ENCODE data around the gene KIF25. TPM values are rescaled to one million over a fixed set of nuclear protein-coding genes. Genes with fewer than 3 reads are reported as not detected.

KIF25 gene
- total and polyA plus RNA-seq, 4 donors: 0.05 TPM; not detected in 3

DNA sequence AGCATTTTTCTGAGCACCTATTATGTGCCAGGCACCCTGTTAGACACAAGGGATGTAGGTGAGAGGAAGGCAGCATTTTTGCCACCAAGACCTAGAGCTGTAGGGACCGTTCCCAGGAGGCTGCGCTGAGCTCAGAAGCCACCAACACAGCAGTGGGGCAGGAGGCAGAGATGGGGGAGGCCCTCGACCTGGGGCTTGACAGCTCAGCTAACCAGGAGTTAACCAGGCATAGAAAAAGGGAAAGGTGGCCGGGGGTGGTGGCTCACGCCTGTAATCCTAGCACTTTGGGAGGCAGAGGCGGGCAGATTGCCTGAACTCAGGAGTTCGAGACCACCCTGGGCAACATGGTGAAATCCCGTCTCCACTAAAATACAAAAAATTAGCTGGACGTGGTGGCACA, 29.5 kb downstream of the KIF25 start:
- Histone ChIP-seq H3K4me3 (ENCODE audit: low read depth in 1 of 3, low read length in 3 of 3) (no peak overlapping the region), H3K9me3 (ENCODE audit: control insufficient read depth in 4 of 4, low read length in 3 of 4) (no peaks in the 10 kb centered on the region), H3K9ac (ENCODE audit: low read depth in 1 of 2, low read length in 2 of 2) (no peak overlapping the region), H3K27ac (ENCODE audit: low read depth in 1 of 2, low read length in 2 of 2) (no peak overlapping the region), H3K4me1 (ENCODE audit: control insufficient read depth in 4 of 4, insufficient read depth in 4 of 4, low read length in 3 of 4) (peaks cover 3 to 14% (median 11%) of the 10 kb centered on the region in 4 donors), H3K36me3 (ENCODE audit: control insufficient read depth in 4 of 4, insufficient read depth in 3 of 4, low read depth in 1 of 4, low read length in 3 of 4) (no peaks in the 10 kb centered on the region), H3K27me3 (ENCODE audit: control insufficient read depth in 4 of 4, insufficient read depth in 4 of 4, low read length in 3 of 4) (no peaks in the 10 kb centered on the region)
- TF ChIP-seq ZBTB33 (IDR thresholded peaks at IDR 0.05): no peak
- TF ChIP-seq, protein P1, sequence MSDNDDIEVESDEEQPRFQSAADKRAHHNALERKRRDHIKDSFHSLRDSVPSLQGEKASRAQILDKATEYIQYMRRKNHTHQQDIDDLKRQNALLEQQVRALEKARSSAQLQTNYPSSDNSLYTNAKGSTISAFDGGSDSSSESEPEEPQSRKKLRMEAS (IDR thresholded peaks at IDR 0.05): no peak
- TF ChIP-seq GABPA (IDR thresholded peaks at IDR 0.05 in 1 of 2, conservative IDR thresholded peaks at IDR 0.05 in 1 of 2): no peak
- TF ChIP-seq RXRA (IDR thresholded peaks at IDR 0.05): no peak
- no peak for DNase-seq (ENCODE audit: low spot score)
- WGBS: 95% methylated on average over 9 of the region's 9 CpGs

DNA sequence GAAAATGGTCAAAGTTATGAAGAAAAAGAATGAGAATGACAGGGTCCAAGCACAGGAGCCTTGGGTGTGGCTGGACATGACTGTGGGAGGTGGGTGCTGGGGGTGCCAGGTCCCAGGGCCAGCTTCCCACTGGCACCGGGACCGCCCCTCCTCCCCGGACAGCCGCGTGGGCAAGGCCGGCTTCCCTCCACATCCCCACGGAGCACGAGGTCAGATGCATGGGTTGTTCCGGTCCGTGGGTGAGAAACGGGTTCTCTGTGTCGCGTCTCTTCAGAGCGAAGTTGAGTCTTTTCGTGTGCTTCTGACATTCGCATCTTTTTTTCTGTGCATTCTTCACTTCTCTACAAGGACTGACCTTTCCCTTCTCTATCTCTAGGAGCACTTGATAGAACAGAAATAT, 30.1 kb downstream of the KIF25 start:
- DNase-seq (ENCODE audit: low spot score): no peak
- WGBS: 97% methylated on average over 16 of the region's 16 CpGs
- no peak overlapping the region for H3K9ac ChIP-seq (ENCODE audit: low read depth in 1 of 2, low read length in 2 of 2)
- H3K27me3 ChIP-seq (ENCODE audit: control insufficient read depth in 4 of 4, insufficient read depth in 4 of 4, low read length in 3 of 4): no peaks in the 10 kb centered on the region
- TF ChIP-seq, protein P2, sequence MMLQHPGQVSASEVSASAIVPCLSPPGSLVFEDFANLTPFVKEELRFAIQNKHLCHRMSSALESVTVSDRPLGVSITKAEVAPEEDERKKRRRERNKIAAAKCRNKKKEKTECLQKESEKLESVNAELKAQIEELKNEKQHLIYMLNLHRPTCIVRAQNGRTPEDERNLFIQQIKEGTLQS (IDR thresholded peaks at IDR 0.05): no peak
- no peak for TF ChIP-seq JUND (IDR thresholded peaks at IDR 0.05)
- TF ChIP-seq RXRA (IDR thresholded peaks at IDR 0.05): no peak
- TF ChIP-seq HNF4A (conservative IDR thresholded peaks at IDR 0.05): no peak
- no peak for TF ChIP-seq FOXA1 (IDR thresholded peaks at IDR 0.05)
- TF ChIP-seq SP1 (IDR thresholded peaks at IDR 0.05): no peak
- TF ChIP-seq, protein P1 (IDR thresholded peaks at IDR 0.05): no peak
- TF ChIP-seq TAF1 (conservative IDR thresholded peaks at IDR 0.05): no peak
- no peak for TF ChIP-seq EGR1 (IDR thresholded peaks at IDR 0.05; ENCODE audit: low read depth in 2 of 2)
- no peak for TF ChIP-seq FOXA2 (IDR thresholded peaks at IDR 0.05)
- no peak for TF ChIP-seq RAD21 (IDR thresholded peaks at IDR 0.05)
- TF ChIP-seq, protein P3, sequence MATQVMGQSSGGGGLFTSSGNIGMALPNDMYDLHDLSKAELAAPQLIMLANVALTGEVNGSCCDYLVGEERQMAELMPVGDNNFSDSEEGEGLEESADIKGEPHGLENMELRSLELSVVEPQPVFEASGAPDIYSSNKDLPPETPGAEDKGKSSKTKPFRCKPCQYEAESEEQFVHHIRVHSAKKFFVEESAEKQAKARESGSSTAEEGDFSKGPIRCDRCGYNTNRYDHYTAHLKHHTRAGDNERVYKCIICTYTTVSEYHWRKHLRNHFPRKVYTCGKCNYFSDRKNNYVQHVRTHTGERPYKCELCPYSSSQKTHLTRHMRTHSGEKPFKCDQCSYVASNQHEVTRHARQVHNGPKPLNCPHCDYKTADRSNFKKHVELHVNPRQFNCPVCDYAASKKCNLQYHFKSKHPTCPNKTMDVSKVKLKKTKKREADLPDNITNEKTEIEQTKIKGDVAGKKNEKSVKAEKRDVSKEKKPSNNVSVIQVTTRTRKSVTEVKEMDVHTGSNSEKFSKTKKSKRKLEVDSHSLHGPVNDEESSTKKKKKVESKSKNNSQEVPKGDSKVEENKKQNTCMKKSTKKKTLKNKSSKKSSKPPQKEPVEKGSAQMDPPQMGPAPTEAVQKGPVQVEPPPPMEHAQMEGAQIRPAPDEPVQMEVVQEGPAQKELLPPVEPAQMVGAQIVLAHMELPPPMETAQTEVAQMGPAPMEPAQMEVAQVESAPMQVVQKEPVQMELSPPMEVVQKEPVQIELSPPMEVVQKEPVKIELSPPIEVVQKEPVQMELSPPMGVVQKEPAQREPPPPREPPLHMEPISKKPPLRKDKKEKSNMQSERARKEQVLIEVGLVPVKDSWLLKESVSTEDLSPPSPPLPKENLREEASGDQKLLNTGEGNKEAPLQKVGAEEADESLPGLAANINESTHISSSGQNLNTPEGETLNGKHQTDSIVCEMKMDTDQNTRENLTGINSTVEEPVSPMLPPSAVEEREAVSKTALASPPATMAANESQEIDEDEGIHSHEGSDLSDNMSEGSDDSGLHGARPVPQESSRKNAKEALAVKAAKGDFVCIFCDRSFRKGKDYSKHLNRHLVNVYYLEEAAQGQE (IDR thresholded peaks at IDR 0.05): no peak
- H3K4me3 ChIP-seq (ENCODE audit: low read depth in 1 of 3, low read length in 3 of 3): no peak overlapping the region
- no peak overlapping the region for H3K27ac ChIP-seq (ENCODE audit: low read depth in 1 of 2, low read length in 2 of 2)
- H3K9me3 ChIP-seq (ENCODE audit: control insufficient read depth in 4 of 4, low read length in 3 of 4): no peaks in the 10 kb centered on the region
- no peaks in the 10 kb centered on the region for H3K36me3 ChIP-seq (ENCODE audit: control insufficient read depth in 4 of 4, insufficient read depth in 3 of 4, low read depth in 1 of 4, low read length in 3 of 4)
- peaks cover 3 to 14% (median 10%) of the 10 kb centered on the region in 4 donors for H3K4me1 ChIP-seq (ENCODE audit: control insufficient read depth in 4 of 4, insufficient read depth in 4 of 4, low read length in 3 of 4)
